Suprapubic skin (tissue), 4 donors: ENCODE data around the gene HBS1L.

Source experiments
- CTCF ChIP-seq, 2 donors: fragments of 200-600 bp in 1 of 2; fragments of 450-650 bp in 1 of 2; sonication (generic) in 1 of 2; IDR thresholded peaks; one replicate each; pipeline ENCODE4 v1.5.1; 2016 to 2019; ENCODE audit warnings: antibody characterized with exemption in 2 of 2, mild to moderate bottlenecking in 1 of 2, moderate library complexity in 1 of 2
- EP300 ChIP-seq: sonication (generic); formaldehyde crosslinking; IDR thresholded peaks from one replicate; pipeline ENCODE4 v1.6.1; 2017; ENCODE audit warnings: antibody characterized with exemption
- POLR2A ChIP-seq, 2 donors: fragments of 450-650 bp; IDR thresholded peaks; one replicate each; pipeline ENCODE4 v1.6.1; 2017; ENCODE audit warnings: antibody characterized with exemption in 2 of 2, mild to moderate bottlenecking in 2 of 2, moderate library complexity in 2 of 2
- POLR2AphosphoS5 ChIP-seq, 3 donors: sonication (generic); formaldehyde crosslinking; IDR thresholded peaks; one replicate each; pipeline ENCODE4 v1.6.1; 2017; ENCODE audit warnings: antibody characterized with exemption in 3 of 3

GRCh38 chr6:134974370-134974769 lies 80.3 kb downstream of the HBS1L start:
- TF ChIP-seq CTCF (IDR thresholded peaks at IDR 0.05) (no peak), POLR2A (IDR thresholded peaks at IDR 0.05) (no peak), POLR2AphosphoS5 (IDR thresholded peaks at IDR 0.05) (no peak), EP300 (no peak)
